H54 (cell line): ENCODE data around the gene PRTFDC1.

Experiments
- DNase-seq: peaks from one replicate; pipeline ENCODE4 v3.0.0; 2011; ENCODE audit warnings: low spot score, mixed read lengths; ENCODE audit not compliant: insufficient read length
- FAIRE-seq: peaks from 3 replicates; lab custom pipeline; 2011; peaks lifted over from hg19 to GRCh38; lab: Jason Lieb, UNC
- POLR2A ChIP-seq: IDR thresholded peaks from 2 replicates; pipeline ENCODE4 v1.6.1; 2011; ENCODE audit warnings: low read depth, mild to moderate bottlenecking, low read length

The PRTFDC1 gene

GRCh38 chr10:24872049-24872789, 80.2 kb downstream of the PRTFDC1 start:
- FAIRE-seq, result no peak
- no peak for TF ChIP-seq POLR2A

GRCh38 chr10:24871011-24871935, 81.1 kb downstream of the PRTFDC1 start:
- FAIRE-seq (no peak), DNase-seq (no peak)
- no peak for TF ChIP-seq POLR2A

More at GRCh38 chr10:24872049-24872789, 80.2 kb downstream of the PRTFDC1 start:
- no peak for DNase-seq

DNA sequence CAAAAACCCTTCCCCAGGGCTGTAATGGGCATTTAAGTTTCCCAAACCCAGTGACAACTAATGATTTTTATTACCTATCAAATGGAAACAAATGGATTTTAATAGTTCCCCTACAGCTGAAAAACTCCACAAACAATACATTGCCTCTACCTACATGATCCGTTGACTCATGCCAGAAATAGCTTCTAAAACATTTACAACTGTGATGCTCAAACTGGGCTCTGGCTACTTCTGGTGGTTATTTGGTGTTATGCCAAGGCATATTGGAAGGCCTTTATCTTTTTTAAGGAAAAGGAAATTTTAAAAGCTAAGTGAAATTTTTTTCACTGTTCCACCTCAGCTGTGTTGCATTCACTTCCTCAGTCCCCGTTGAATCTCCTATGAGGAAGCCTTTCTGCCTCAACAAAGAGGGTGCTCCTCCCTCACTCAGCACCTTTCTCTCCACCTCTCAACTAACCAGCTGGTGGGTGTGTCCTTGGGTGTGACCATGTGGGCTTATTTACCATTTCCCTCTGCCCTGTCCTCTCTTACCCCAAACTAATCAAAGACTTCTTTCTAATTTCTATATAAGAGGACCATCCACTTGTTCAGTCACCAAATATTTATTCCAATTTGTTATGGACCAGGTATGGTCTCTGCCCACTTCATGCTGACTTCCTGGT, 82.9 kb downstream of the PRTFDC1 start:
- TF ChIP-seq POLR2A, result no peak
- DNase-seq (no peak), FAIRE-seq (no peak)

- DNase-seq, result peak; percentile 35
- no peak for TF ChIP-seq POLR2A
- FAIRE-seq, result peak; percentile 87
These were observed 85.5 kb downstream of the PRTFDC1 start for GRCh38 chr10:24866604-24867583.

GRCh38 chr10:24865783-24866182, 86.6 kb downstream of the PRTFDC1 start:
- FAIRE-seq, result no peak
- TF ChIP-seq POLR2A, result no peak
- no peak for DNase-seq

GRCh38 chr10:24862589-24862988, 89.8 kb downstream of the PRTFDC1 start:
- FAIRE-seq (no peak), DNase-seq (no peak)
- TF ChIP-seq POLR2A, result no peak

DNA sequence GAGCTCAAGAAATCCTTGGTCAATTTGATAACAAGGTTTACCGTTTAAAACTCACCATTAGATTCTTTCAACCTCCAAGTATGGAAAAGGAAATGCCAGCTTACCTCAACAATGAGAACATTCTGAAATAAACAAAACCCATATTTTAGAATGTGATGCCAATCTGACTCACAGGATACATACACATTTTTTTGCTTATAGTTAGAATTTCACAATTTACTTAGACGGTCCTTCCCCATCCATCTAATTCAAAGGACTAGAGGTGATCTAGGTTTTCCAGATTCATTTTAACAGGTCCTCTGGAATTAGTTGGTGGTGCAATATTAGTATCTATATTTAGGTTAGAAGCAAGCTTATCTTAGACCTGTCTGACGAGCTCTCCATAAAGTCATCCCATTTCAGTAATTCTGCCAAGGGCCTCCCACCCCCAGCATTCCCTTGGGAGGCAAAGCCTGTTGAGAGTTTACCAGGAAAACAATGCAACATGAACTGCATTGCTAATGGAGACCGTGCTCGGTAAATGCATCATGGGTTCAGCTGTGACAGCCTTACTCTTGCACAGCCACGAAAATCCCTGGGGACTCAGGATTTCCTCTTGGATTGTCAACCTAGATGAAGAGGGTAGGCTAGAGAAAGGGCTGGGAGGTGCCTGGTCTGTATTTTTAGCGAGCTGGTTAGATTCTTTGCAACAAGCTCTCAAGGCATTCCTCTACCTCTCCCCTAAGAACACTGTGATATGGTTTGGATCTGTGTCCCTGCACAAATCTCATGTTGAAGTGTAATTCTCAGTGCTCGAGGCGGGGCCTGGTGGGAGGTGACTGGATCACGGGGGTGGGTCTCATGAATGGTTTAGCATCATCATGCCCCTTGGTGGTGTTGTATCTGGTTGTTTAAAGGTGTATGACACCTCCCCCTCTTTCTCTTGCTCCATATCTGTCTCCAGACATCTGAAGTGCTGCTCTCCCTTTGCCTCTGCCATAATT, 93.8 kb downstream of the PRTFDC1 start:
- FAIRE-seq (peak; percentile 38), DNase-seq (no peak)
- TF ChIP-seq POLR2A, result no peak

- TF ChIP-seq POLR2A, result no peak
- no peak for FAIRE-seq
- DNase-seq, result no peak
These were observed 95.2 kb downstream of the PRTFDC1 start for GRCh38 chr10:24857031-24857725.

DNA sequence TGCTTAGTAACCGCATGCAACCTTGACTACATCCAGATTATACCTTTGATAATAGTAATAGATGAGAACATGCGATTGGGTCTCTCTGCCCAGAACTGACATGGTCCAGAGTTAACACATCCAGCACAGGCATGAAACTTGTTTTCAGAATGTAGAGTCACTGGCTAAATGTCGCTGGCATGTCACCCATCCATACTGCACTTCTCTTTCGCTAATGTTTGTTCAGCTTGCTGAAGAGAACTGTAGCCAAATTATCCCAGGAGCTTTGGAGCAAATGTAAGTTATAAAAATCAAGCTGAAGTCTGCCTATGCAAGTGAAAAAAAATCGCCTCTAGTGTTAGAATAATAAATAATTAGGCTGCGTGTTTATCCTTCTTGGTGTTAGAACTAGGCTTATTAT, 98.2 kb downstream of the PRTFDC1 start:
- DNase-seq (no peak), FAIRE-seq (no peak)
- TF ChIP-seq POLR2A, result no peak

GRCh38 chr10:24853661-24854060, 98.7 kb downstream of the PRTFDC1 start:
- TF ChIP-seq POLR2A, result no peak
- no peak for DNase-seq
- no peak for FAIRE-seq

- no peak for TF ChIP-seq POLR2A
- no peak for FAIRE-seq
- no peak for DNase-seq
These were observed 100.8 kb downstream of the PRTFDC1 start for GRCh38 chr10:24851629-24852028.
